Kidney tubule cell (primary cell): ENCODE results near the gene SAXO2.
"Not testable (repeated sequence)": the region's sequence is repeated elsewhere in the genome, so short reads cannot be mapped to it uniquely, and the experiment has no call there.

Experiments used
- DNase-seq: peaks from one replicate; pipeline ENCODE4 v3.0.0-alpha.2; 2018; ENCODE audit warnings: low spot score

SAXO2 gene

DNA sequence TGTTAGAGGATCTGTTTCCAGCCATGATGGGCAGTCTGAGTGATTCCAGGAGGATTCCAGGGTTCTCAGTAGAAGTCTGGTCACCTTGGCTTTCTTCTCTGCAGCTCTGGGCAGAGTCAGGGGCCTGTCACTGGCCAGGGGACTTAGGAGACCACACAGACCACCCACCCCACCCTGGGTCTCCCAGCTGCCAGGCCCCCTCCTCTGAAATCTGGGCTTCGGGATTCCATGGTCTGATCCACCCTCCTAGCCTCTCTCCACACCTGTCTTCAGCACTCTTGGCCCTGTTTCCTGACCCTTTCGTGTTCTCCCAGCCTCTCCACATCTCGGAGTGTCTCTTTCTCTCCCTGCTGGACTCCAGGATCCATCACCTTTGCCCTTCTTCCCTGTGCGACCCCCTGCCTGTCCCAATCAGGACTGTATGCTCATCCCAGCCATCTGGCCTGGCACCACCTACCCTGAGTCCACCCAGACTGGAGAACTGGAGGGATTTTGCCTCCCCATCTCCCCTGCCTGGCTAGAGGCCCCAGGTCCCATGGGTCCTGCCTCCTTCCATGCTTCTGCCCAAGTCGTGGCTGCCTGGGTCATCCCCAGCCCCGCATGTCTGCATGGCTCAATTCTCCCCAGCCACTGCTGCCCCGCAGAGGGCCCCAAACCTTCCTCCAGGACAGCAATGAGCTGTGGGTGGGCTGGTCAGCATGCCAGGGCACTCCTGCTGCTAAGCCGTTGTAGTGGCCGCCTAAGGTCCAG, 52.3 kb downstream of the SAXO2 start:
- no peak for DNase-seq

DNA sequence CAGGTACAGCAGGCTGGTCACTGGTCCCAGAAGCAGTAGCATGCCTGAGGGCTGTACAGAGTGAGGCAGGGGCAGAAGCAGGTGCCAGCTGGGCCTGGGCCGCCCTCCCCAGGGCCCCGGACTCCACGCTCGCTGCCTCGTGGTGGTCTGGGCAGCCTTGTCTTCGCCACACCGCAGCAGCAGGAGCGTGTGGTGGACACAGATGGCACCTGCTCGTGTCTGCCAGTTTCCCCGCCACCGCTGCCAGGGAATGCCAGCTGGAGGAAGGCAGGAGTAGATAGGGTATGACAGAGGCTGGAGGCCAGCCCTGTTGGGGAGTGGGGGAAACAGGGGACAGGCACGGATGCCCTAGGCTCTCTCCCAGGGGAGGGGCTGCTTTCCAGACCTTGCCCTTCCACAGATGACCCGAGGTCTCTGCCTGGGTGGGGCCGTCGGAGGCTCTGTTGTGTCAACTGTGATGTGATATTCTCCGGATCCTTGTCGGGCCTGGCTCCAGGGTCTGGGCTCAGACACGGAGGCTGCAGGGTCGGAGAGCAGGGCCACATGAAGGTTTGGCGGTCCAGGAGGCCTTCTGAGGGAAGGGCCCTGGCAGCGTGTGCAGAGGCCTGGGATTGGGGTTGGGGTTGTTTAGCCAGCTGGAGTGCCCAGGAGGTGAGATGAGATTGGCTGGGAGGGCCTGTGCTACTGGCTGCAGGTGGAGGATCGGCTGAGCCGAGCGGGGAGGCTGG, 53.1 kb downstream of the SAXO2 start:
- no peak for DNase-seq

DNA sequence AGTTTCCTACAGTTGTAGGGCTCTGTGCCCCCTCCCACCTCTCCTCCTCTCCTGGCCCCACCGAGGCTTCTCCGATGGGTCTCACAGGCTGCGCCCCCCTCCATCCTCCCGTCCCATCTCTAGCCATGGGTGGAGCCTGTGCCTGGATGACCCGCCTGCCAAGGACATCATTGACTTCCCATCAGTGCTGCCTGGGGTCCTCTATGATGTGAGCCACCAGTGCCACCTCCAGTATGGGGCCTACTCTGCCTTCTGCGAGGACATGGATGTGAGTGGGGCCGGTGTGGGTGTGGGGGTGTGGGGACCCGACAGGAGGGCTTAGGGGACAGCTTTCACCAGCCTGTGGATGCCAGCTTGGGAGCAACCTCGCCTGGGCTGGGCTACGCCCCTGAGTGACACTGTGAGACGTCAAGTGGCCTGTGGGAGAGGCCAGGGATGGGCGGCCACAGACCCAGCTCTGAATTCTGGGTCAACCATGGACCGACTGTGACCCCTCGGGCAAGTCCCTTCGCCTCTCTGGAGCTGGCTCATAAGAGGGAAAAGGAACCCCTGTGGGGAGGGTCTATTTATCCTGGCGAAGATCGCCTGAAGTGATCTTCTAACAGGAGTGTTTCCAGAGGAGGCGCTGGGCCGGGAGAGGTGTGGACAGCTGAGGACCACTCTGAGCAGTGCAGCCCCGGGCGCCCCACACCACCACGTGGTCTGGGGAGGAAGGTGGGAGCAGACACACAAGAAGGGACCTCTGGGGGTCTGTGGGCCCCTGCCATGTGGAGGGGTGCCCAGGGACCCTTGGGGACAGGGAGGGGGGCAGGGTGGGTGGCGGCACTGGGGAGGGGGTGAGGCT, 53.9 kb downstream of the SAXO2 start:
- not testable (repeated sequence) for DNase-seq

DNA sequence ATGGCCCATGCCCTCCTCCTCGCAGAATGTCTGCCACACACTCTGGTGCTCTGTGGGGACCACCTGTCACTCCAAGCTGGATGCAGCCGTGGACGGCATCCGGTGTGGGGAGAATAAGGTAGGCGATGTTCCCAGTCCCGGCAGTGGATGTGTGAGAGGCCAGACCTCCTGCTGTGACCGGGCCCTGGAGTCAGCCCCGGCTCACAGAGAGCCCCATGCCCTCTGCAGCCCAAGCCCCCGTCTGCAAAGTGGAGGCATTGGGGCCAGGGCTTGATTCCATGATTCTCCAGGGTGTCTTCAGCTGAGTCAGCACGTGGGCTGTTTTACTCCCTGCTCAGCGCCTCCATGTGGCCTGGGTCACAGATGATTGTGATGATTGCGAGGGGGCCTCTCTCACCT, 54.5 kb downstream of the SAXO2 start:
- no peak for DNase-seq

DNA sequence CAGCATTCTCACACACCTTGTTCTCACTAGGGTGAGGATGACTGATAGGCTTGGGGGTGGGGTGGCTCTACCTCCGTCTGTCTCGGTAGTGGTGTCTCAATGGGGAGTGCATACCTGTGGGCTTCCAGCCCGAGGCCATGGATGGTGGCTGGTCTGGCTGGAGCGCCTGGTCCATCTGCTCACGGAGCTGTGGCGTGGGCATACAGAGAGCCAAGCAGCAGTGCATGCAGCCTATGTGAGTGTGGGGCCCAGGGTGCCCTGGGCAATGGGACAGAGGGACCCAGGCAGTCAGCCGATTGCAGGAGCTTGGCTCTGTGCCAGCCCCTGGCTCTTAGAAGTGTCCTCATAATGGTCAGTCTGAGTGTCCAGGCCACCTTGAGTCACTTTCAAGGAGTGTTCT, 54.9 kb downstream of the SAXO2 start:
- DNase-seq: not testable (repeated sequence)

DNA sequence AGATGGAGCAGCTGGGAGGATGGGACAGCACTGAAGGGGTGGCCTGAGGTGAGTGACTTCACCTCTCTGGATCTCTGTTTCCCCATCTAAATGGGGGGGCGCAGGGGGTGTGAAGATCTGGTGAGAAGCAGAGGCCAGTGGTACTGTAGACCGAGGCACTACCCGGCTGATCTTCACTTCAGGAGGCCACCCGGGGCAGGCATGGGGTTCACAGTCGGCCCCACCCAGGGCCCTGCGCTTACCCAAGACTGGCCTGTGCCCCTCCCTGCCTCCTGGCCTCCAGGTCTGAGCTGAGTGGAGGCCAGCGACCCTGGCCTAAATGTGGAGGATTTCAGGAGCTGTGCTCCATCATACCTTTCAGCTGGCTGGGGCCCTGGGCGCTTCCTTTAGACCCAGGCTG, 55.7 kb downstream of the SAXO2 start:
- not testable (repeated sequence) for DNase-seq

DNA sequence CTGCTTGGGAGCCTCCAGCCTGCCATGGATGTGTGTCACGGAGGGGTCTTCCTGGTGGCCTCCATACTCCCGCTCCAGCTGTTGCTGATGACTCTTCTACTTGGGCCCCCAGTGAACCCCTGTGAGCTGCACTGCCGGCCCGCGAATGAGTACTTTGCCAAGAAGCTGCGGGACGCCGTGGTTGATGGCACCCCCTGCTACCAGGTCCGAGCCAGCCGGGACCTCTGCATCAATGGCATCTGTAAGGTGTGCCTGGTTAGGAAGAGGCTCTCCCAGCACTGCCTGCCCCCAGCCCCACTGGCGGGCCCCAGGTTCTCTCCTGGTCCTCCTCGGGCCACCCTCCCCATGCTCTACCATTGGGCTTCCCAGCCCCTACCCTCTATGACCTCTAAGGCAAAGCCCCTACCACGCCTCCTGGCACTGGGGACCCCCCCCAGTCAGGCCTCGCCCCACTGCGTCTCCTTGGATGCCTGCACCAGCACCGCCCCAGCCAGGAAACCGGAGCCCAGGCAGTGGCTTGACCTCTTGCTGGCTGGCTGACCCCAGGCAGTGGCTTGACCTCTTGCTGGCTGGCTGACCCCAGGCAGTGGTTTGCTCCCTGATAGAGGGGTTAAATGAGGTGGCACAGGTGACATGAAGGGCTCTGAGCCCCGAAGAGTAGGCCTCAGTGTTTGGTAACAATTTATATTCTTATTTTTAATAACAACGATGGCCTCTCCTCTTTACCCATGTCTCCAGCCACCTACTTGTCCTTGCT, 57.1 kb downstream of the SAXO2 start:
- not testable (repeated sequence) for DNase-seq

DNA sequence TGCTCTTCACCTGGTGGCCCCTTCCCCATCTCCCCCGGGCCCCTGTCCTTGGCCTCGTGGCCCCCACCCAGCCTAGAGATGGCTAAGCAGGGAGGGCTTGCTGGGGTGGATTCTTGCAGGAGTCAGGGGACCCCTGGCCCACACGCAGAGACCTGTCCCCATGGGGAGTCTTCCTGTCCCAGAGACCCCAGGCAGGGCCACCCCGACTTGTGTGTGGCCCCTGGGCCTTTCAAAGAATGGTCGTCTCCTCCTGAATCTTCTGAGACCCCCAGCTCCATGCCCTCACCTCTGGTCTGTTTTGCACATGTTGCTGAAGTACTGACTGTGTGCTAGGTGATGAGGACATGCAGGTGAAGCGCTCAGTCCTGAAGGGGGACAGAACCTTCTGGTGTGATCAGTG, 58.2 kb downstream of the SAXO2 start:
- DNase-seq: not testable (repeated sequence)

DNA sequence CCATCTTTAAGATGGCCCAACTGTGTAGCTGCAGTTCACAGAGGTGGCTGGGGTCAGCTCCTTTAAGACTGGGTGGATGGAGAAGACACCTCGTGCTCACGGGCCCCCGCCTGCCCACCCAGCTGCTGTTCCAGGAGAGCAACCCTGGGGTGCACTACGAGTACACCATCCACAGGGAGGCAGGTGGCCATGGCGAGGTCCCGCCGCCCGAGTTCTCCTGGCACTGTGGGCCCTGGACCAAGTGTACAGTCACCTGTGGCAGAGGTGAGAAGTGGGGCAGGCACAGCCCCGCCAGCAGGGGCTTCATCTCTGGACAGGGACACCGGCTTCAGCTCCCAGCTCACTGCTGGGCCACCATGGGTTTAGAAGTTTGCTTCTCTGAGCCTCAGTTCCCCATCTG, 59.9 kb downstream of the SAXO2 start:
- DNase-seq: not testable (repeated sequence)

DNA sequence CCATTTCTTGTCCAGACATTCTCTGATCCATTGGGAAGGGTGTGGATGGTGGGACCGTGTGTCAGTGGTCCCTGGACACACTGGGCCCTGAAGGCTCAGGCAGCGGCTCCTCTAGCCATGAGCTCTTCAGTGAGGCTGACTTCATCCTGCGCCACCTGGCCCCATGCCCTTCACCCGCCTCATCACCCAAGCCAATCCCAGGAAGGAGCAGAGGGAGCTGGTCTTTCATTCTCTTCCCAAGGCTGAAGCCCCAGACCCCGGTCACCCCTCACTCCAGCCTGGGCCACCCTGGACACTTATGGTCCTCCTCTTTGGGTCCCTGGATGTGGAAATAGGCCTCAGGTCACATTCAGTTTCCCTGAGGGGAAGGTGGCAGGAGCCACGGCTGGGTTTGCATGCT, 62.2 kb downstream of the SAXO2 start:
- DNase-seq: not testable (repeated sequence)

DNA sequence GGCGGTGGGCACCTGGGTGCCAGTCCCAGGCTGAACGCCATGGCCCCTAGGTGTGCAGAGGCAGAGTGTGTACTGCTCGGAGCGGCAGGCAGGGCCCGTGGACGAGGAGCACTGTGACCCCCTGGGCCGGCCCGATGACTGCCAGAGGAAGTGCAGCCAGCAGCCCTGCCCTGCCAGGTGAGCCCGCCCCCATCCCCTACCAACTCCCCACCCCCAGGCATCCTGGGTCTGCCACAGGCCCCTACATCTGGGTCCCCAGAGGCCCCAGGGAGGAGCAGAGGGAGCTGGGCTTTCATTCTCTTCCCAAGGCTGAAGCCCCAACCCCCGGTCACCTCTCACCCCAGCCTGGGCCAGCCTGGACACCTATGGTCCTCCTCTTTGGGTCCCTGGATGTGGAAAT, 63.0 kb downstream of the SAXO2 start:
- DNase-seq: not testable (repeated sequence)

DNA sequence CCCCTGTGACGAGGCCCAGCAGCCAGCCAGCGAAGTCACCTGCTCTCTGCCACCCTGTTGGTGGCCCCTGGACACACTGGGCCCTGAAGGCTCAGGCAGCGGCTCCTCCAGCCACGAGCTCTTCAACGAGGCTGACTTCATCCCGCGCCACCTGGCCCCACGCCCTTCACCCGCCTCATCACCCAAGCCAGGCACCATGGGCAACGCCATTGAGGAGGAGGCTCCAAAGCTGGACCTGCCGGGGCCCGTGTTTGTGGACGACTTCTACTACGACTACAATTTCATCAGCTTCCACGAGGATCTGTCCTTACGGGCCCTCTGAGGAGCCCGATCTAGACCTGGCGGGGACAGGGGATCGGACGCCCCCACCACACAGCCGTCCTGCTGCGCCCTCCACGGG, 64.3 kb downstream of the SAXO2 start:
- not testable (repeated sequence) for DNase-seq

DNA sequence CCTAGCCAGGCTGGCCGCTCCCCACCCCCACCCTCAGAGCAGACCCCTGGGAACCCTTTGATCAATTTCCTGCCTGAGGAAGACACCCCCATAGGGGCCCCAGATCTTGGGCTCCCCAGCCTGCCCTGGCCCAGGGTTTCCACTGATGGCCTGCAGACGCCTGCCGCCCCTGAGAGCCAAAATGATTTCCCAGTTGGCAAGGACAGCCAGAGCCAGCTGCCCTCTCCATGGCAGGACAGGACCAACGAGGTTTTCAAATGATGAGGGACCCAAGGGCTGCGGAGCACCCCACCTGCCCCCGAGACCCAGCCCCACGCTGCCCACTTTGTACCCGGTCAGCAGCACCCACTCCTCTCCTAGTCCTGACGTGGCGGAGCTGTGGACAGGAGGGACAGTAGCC, 64.8 kb downstream of the SAXO2 start:
- not testable (repeated sequence) for DNase-seq

DNA sequence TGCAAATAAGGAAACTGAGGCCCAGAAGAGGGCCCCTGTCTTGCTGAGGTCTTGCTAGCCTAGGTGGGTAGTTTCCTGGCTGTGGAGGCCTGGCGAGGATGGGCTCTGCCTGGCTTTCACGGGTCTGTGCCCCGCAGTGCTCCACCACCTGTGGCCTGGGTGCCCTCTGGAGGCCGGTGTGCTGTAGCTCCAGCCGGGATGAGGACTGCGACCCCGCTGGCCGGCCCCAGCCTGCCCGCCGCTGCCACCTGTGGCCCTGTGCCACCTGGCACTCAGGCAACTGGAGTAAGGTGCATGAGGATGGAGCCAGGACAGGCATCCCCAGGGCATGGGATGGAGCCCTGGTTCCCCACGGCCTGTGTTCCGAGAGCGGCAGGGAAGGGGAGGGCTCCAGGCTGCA, 66.4 kb downstream of the SAXO2 start:
- not testable (repeated sequence) for DNase-seq

DNA sequence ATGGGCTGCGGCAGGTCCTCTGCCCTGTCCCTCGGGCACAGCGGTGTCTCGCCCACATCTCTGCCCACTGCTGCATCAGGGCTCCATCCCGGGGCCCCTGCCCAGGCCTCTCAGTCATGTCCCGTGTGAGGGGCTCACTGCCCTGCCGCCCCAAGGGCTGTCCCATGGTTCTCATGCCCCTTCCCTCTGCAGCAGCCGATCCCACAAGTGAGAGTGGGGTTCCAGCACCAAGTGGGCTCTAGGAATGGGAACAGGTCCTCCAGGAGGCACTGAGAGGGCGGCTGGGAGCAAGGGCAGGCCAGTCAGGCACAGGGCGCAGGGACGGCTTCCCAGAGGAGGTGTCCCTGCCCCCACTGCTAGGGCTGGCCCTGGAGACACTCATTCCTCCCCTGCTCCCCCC, 68.3 kb downstream of the SAXO2 start:
- not testable (repeated sequence) for DNase-seq

DNA sequence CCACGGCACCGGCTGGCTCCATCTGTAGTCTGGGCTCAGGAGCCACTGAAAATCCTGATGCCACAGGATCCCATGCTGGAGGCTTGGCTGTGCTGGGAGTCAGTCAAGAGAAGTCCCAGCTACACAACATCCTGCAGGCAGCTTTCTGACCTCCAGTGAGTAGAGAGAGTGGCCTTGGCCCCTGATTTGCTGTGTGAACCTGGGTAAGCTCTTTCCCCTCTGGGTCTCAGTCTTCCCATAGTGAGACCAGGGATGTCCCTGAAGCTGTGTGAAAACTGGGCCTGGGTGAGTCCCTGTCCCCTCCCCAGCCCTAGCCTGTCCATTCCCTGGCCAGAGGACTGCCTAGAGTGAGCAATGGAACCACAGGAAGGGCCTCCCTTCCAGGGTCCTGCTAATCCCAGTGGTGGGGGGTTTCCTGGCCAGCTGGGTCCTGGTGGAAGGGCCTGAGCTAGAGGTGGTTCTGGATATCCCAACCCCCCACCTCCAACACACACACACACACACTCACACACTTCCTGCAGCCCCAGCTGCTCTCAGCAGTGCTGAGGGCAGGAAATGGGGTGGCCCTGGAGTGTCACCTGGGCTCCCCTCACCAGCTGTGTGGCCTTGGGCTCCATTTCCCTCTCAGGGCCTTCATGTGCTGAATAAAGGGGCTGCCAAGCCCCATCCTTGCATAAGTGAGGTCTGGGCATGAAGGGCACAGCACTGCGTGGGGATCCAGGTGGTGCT, 69.1 kb downstream of the SAXO2 start:
- not testable (repeated sequence) for DNase-seq

DNA sequence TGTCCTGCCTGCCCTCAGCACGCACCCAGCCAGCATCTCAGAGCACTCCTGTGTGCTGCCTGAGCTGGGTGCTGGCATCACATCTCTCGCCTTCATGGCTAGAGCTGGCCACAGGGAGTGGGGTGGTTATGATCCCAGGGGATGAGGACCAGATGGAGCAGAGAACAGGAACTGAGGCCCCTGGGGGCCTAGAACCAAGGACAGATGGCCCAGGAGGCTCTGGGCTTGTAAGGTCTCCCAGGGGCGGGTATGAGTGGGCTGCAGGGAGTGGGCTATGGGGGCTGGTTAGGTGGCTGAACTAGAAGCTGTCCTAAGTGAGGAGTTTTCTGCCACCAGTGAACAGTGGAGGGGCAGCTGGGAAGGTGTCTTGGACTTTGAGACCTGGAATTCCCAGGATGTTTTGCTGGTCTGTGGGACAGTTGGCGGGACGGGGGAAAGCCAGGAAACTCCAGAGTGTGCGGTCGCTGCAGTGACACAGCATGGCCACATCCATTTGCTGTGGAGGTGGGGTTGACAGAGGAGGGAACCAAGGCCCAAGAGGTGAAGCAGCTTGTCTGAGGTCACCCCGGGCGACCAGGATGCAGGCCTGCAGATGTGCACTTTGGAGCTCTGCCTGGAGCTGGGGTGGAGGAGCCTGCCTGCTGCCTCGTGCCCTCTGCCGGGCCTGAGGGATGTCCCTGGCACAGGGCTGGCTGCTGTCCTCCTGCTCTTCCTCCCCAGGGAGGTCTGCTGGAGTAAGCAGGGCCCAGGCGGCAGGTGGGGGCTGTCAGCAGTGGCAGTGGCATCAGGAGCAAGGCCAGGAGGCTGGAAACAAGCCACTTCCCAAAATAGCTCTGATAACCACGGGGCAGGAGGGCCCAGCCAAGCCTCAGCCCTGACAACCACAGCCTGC, 70.3 kb downstream of the SAXO2 start:
- not testable (repeated sequence) for DNase-seq

DNA sequence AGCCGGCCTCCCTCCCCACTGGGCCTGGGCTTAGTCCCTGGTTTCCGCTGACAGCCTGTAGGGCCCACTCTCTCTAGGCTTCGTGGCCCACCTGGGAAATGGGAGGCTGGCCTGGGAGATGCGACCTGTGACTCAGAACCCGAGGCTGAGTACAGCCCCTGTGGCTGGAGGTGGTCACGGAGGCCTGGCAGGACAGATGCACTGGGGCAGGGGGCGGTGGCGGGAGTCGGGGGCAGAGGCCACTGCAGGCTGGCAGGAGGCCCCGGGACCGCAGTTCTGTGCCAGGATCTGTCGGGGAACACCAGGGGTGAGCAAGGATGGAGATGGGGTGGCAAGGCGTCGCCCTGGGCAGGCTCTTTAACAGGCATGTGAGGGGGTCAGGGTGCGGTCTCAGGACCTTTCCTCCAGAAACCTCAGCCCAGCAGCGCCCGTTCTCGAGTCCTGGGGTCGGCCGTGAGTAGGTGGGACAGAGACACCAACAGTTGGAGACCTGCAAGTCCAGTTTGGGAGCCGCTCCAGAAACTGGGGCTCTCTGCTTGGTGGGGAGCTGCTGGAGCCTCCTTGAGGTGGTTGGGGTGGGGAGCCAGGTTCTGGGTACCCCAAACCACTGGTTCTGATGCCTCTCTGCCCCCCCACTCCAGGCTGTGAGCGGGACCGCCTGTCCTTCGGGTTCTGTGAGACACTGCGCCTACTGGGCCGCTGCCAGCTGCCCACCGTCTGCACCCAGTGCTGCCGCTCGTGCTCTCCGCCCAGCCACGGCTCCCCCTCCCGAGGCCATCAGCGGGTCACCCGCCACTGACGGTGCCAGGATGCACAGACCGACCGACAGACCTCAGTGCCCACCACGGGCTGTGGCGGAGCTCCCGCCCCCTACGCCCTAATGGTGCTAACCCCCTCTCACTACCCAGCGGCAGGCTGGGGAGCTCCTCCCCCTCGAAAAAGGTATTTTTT, 71.3 kb downstream of the SAXO2 start:
- not testable (repeated sequence) for DNase-seq
